Kidney capillary endothelial cell (primary cell): Measurements from ENCODE around the gene ZSWIM5.
"Not testable (repeated sequence)": the region's sequence is repeated elsewhere in the genome, so short reads cannot be mapped to it uniquely, and the experiment has no call there.

Experiments
- DNase-seq: peaks from one replicate; pipeline ENCODE4 v3.0.0-alpha.2; 2018; ENCODE audit warnings: low spot score

ZSWIM5 gene

DNA sequence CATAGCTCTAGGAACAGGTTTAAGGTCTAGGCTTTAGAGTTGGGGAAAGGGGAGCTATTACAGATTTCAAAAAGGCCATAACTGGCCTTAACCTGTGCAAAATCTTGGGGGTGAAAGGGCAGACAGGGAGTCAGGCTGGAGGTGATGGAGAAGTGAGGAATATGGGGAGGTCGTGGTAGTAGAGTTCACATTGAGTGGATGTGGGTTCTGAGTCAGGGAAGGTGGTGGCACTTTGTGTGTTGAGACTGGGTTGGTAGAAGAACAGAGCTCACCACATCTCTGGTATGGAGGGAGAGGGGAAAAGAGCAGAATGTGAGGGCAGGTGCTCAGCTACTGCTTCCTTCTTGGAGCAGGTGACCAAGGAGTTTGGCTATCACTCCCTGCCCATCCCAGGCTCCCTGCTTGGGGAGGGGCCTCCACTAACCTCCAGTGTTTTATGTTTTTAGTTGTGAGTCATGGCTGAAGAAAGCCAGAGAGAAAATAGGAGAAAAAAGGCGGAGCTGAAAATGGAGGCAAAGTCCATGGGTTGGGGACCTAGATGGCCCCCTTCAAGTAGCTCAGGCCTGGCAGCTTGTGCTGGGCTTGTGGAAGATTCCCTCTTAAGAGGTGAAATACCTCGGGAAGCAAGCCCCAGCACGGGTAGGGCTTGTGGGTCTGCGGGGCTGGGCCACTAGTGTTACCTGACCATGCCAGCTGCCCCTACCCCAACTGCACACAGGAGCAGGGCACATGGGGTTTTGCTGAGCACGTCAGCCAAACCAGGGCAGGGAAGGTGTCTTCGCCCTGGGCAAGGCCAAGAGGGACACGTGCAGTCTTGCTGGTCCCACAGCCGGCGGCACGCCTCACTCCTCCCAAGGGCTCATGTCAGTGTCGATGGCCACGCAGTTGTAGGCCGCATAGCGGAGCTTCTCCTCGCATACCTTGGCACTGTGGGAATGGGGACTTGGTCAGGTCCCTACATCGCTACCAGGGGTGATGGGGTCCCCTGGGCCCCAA is 203.5 kb downstream of the ZSWIM5 start:
- no peak for DNase-seq

DNA sequence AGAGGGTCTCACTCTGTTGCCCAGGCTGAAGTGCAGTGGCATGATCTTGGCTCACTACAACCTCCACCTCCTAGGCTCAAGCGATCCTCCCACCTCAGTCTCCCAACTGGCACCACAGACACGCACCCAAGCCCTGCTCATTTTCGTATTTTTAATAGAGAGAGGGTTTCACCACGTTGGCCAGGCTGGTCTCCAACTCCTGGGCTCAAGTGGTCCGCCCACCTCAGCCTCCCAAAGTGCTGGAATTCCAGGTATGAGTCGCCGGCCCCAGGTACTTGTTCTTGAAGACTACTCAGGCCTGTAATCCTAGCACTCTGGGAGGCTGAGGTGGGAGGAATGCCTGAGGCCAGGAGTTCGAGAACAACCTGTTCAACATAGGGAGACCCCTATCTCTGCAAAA is 204.8 kb downstream of the ZSWIM5 start:
- DNase-seq = not testable (repeated sequence)

DNA sequence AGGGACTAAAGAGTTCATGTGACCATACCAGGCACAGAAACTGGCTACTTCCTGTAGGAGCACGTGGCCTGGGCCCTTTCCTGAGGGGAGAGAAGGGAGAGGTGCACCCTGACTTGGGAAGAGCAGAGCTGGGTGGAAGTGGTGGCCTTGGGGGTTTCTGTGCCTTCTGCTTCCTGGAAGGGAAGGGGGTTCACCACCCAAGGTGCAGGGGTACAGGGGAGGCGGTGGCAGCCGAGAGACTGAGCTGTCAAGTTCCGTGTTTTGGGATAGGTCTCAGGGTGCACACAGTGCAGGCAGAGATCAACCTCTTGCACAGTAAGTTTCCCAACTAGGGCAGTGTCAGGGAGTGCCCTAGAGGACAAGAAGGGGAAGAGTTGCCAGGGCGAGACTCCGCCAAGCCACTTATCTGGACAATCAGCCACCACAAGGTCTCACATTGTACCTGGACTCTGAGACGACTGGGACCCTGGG is 205.4 kb downstream of the ZSWIM5 start:
- DNase-seq = no peak

DNA sequence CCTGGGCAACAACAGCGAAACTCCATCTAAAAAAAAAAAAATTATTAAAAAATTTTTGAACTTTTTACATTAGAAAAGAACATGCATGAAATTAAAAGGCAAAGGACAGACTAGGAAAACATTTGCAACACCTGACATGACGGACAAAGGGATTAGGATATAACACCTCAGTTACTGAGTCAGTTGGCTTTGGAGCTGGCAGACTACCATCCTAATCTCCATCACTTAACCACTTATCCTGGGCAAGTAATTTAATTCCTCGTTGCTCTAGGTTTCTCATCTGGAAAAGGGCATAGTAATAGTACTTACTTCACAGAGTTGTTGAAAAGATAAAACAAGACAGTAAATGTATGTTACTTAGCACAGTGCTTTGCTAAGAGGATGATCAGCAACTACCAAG is 207.2 kb downstream of the ZSWIM5 start:
- DNase-seq = no peak

DNA sequence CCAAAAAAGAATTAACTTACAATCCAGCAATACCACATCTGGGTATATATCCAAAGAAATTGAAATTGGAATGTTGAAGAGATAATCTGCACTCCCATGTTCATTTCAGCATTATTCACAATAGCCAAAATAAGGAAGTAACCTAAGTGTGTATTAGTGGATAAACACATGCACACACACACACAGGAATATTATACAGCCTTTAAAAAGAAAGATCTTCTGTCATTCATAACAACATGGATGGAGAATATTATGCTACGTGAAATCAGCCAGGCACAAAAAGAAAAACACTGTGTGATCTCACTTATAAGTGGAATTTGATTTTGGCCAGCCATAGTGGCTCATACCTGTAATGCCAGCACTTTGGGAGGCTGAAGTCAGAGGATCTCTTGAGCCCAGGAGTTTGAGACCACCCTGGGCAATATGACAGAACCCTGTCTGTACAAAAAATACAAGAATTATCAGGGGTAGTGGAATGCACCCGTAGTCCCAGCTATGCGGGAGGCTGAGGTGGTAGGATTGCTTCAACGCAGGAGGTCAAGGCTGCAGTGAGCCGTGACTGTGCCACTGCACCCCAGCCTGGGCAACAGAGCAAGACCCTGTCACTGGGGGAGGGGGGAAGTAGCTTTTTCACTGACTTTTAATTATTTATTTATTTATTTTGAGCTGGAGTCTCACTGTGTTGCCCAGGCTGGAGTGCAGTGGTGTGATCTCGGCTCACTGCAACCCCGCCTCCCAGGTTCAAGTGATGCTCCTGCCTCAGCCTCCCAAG is 210.8 kb downstream of the ZSWIM5 start:
- DNase-seq = no peak

DNA sequence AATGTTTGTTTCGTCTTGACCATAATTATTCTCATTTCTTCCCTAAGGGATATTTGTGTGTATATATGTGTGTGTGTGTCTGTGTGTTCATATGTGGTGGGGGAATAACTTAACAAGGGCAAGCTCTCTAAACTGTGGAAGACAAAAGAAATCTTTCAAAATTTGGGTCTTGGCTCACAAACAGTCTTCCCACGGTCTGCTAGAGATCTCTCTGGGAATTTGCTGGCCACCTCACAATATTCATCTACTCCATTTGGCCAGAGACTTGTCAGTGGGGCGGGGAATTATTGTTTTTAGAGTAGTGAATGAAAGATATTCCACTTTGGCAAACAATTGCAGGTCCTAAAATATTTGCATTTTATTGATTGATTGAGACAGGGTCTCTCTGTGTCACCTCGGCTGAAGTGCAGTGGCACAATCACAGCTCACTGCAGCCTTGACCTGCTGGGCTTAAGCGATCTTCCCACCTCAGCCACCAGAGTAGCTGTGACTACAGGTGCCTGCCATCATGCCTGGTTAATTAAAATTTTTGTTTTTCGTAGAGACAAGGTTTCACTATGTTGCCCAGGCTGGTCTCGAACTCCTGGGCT is 212.0 kb downstream of the ZSWIM5 start:
- DNase-seq = no peak

DNA sequence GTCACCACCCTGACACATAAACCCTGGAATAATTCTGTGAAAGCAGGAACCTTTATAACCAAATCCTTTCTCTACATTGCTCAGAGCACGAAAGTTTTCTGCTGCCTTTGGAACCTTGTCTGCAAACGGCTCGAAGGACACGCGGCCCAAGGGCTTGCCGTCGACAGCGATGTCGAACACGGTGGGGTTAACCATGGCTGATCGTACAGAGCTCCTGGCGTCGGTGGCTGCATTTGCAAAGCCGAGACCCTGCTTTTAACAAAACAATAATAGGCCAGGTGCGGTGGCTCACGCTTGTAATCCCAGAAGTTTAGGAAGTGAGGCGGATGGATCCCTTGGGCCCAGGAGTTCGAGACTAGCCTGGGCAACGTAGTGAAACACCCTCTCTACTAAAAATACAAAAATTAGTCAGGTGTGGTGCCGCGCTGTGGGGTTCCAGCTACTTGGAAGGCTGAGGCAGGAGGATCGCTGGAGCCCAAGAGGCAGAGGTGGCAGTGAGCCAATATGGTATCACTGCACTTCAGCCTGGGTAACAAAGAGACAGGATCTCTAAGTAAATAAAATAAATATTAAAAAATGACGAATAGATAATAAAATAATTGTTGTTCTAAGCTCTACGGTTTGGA is 217.8 kb downstream of the ZSWIM5 start:
- DNase-seq = no peak

DNA sequence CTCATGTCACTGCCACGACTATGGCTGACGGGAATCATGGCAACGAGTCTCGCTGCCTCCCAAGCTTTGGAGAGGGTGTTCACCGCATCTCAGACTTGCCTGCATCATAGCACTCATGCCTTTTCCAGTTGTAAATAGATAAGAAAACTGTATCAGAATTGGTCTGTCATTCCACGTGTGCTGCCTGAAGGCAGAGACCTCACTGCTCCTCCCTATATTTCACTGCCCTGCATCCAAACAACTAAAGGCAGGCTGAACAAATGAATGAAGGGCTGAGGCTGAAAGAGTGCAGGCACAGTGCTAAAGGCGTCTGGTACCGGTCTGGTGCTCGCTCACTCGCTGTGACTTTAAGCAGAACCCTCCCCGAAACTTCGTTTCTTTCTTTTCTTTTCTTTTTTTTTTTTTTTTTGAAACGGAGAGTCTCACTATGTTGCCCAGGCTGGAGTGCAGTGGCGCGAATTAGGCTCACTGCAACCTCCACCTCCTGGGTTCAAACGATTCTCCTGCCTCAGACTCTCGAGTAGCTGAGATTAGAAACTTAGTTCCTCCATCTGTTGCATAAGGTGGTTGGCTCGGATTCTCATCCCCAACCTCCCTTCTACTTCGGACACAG is 220.6 kb downstream of the ZSWIM5 start:
- peak; percentile 1 for DNase-seq

DNA sequence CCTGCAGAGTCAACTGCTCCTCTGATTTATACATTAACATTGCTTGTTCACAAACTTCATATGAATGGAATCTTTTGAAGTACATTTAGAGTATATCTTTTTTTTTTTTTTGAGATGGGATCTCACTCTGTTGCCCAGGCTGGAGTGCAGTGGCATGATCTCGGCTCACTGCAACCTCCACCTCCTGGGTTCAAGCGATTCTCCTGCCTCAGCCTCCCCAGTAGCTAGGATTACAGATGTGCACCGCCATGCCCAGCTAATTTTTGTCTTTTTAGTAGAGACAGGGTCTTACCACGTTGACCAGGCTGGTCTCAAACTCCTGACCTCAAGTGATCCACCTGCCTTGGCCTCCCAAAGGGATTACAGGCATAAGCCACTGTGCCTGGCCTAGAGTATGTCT is 229.0 kb downstream of the ZSWIM5 start:
- DNase-seq = not testable (repeated sequence)

DNA sequence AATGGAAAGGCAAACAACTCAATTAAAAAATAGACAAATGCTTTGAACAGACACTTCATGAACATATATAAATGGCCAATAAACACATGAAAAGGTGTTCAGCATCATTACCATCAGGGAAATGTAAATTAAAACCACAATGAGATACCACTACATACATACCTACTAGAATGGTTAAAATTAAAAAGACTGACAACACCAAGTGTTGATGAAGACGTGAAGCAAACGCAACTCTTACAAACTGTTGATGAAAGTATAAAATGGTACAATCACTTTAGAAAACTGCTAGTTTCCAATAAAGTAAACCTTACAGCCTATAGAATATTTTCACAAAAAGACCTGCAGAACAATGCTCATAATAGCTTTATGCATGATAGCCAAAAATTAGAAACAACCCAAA is 230.2 kb downstream of the ZSWIM5 start:
- DNase-seq = no peak

DNA sequence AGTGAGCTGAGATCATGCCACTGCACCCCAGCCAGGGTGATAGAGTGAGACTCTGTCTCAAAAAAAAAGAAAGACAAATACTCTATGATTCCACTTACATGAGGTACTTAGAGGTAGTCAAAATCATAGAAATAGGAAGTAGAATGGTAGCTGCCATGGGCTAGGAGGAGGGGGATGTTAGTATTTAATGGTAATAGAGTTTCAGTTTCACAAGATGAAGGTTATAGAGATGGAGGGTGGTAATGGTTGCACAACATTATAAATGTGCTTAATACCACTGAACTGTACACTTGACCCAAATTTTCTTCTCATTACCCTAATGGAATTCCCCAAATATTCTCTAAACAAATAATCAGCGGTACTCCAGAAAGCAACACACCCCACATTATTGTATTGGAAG is 232.8 kb downstream of the ZSWIM5 start:
- no peak for DNase-seq

DNA sequence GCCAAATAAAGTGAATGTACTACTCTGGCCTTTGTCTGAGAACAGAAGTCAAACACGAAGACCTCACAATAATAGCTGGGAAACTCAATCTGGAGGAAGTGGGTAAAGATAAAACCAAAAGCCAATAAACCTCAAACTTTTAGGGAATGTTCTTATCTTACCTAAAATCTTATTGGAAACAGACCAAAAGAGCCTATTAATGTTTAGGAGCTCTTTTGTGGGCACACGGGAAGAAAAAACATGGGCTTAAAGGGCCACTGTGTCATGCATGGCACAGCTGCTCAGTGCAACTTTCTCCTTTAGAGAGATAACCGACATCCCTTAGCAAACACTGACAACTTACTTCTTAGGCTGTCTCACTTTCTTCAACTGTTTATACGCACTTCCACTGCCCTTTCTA is 236.1 kb downstream of the ZSWIM5 start:
- DNase-seq = no peak
